Tibial nerve (tissue), 4 donors: ENCODE data around the gene SRBD1.

ENCODE experiments used
- EP300 ChIP-seq, 2 donors: sonication (generic); formaldehyde crosslinking; IDR thresholded peaks; one replicate each; pipeline ENCODE4 v1.6.1; 2017; ENCODE audit warnings: antibody characterized with exemption in 2 of 2, mild to moderate bottlenecking in 1 of 2
- POLR2A ChIP-seq, 2 donors: fragments of 450-650 bp; IDR thresholded peaks; one replicate each; pipeline ENCODE4 v1.6.1; 2017; ENCODE audit warnings: antibody characterized with exemption in 2 of 2, mild to moderate bottlenecking in 2 of 2, moderate library complexity in 2 of 2
- TF ChIP-seq, protein P1 (sequence below), 5 experiments: fragments of 200-600 bp in 3 of 5; fragments of 450-650 bp in 2 of 5; sonication (generic) in 3 of 5; IDR thresholded peaks; one replicate each; pipeline ENCODE4 v1.5.1; 2016 to 2019; ENCODE audit warnings: antibody characterized with exemption in 5 of 5, mild to moderate bottlenecking in 3 of 5, moderate library complexity in 2 of 5

DNA sequence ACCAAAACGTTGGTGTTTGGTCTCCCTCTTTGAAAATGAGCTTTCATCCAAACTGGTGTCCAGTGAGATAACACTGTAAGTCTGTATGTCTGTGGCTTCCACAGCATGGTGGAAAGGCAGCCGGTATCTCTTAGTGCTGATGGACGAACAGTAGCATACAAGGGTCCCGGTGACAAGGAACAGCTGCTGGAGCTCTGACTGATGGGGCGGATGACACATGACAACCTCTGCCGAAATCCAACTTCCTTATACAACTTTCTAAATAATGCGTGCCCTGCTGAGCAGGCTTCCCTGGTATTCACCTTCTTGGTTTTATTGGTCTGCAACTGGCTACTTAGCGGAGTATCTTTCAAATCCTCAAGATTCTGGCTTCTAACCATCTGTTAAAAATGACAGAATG, 216.2 kb downstream of the SRBD1 start:
- TF ChIP-seq EP300 (IDR thresholded peaks at IDR 0.05) (no peak), POLR2A (IDR thresholded peaks at IDR 0.05) (no peak)
- TF ChIP-seq, protein P1, sequence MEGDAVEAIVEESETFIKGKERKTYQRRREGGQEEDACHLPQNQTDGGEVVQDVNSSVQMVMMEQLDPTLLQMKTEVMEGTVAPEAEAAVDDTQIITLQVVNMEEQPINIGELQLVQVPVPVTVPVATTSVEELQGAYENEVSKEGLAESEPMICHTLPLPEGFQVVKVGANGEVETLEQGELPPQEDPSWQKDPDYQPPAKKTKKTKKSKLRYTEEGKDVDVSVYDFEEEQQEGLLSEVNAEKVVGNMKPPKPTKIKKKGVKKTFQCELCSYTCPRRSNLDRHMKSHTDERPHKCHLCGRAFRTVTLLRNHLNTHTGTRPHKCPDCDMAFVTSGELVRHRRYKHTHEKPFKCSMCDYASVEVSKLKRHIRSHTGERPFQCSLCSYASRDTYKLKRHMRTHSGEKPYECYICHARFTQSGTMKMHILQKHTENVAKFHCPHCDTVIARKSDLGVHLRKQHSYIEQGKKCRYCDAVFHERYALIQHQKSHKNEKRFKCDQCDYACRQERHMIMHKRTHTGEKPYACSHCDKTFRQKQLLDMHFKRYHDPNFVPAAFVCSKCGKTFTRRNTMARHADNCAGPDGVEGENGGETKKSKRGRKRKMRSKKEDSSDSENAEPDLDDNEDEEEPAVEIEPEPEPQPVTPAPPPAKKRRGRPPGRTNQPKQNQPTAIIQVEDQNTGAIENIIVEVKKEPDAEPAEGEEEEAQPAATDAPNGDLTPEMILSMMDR (IDR thresholded peaks at IDR 0.05): no peak
